Measurements from ENCODE around the gene UMPS. TPM values are rescaled to one million over a fixed set of nuclear protein-coding genes. Genes with fewer than 3 reads are reported as not detected.

The UMPS gene
- 50.4 and 62.9 TPM in 2 replicates for total RNA-seq (2014; rRNA removed; shearing (Covaris generic))

GRCh38 chr3:124730129-124730940 lies at the start of gene UMPS:
Gene UMPS, plus strand, starts transcription at chr3:124730452. Its CDS starts 20 bp downstream, at chr3:124730472.
- H3K27me3 ChIP-seq: no peaks in the 10 kb centered on the region
- peaks cover 5% of the 10 kb centered on the region for H3K36me3 ChIP-seq
- no peaks in the 10 kb centered on the region for H3K4me1 ChIP-seq
- peak within 1 kb of the TSS; percentile 85 for H3K27ac ChIP-seq
- DNase-seq: peak; percentile 90
- H3K4me3 ChIP-seq: peak within 1 kb of the TSS; percentile 97
- no peaks in the 10 kb centered on the region for H3K9me3 ChIP-seq (replicated peaks)

DNA sequence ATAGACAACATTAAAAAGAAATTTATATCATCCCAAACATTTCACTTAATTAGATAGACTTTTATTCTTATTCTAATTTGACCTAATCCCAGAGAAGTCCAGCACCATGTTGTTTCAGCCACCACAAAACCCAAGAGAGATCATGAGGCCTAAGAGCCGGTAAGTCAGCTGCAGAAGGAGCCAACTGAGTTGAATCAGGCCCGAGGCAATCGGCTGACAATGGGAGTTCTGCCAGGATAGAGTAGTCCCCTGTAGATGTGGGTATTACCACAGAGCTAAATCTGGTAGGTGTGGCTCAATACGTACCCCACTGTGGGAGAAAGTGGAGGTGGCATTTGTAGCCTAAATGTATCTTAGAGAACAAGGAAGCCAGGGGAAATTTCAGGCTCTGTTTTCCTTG lies 49.7 kb upstream of the UMPS start:
- H3K4me3 ChIP-seq: no peak overlapping the region
- no peaks in the 10 kb centered on the region for H3K9me3 ChIP-seq (replicated peaks)
- H3K36me3 ChIP-seq: no peaks in the 10 kb centered on the region
- no peak for DNase-seq
- H3K4me1 ChIP-seq: no peaks in the 10 kb centered on the region
- H3K27ac ChIP-seq: no peak overlapping the region
- no peaks in the 10 kb centered on the region for H3K27me3 ChIP-seq

DNA sequence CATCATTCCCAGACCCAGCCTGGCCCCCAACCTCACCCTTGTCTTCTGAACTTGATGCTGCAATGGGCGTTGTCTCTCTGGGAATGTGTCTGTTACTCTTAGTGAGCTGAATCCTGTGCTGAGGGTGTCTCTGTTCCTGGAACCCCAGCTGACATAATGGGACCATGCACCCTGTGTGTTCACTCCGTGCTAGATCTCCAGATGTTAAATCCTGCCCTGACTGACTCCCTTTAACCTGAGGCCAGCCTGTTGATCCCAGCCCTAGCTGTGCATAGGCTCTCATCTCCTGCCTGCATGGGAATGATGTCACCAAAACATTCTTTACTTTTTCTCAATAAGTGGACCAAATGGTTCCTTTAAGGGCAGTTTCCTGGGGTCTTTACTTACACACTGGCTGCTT lies 48.0 kb upstream of the UMPS start:
- DNase-seq: no peak
- H3K4me1 ChIP-seq: no peaks in the 10 kb centered on the region
- no peaks in the 10 kb centered on the region for H3K27me3 ChIP-seq
- no peak overlapping the region for H3K4me3 ChIP-seq
- no peak overlapping the region for H3K27ac ChIP-seq
- no peaks in the 10 kb centered on the region for H3K9me3 ChIP-seq (replicated peaks)
- H3K36me3 ChIP-seq: no peaks in the 10 kb centered on the region

DNA sequence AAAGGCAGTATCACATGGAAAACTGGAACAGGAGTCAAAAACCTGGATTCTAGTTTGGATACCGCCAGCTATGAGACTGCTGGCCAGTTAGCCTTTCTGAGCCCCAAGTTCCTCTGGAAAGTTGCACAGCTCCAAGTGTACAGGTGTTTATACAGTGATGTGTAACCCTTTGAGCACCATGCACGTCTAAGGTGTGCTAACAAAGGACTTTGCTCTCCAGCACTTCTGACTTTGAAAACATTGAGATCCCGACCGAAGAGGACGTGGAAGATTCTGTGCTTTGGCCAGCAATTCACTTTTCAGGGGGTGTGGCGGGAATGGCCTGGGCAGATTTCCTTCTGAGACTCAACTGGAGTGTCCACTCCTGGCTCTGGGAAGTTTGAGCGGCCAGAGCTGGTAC lies 45.8 kb upstream of the UMPS start:
- DNase-seq: no peak

GRCh38 chr3:124685067-124685466 lies 45.2 kb upstream of the UMPS start:
- no peaks in the 10 kb centered on the region for H3K4me1 ChIP-seq
- no peaks in the 10 kb centered on the region for H3K36me3 ChIP-seq
- DNase-seq: no peak
- no peaks in the 10 kb centered on the region for H3K27me3 ChIP-seq
- H3K4me3 ChIP-seq: no peak overlapping the region
- H3K27ac ChIP-seq: no peak overlapping the region
- H3K9me3 ChIP-seq (replicated peaks): no peaks in the 10 kb centered on the region

More for the DNA sequence above, 45.8 kb upstream of the UMPS start:
- Histone ChIP-seq H3K36me3 (no peaks in the 10 kb centered on the region), H3K27me3 (no peaks in the 10 kb centered on the region), H3K27ac (no peak overlapping the region), H3K4me1 (no peaks in the 10 kb centered on the region), H3K4me3 (no peak overlapping the region), H3K9me3 (replicated peaks) (no peaks in the 10 kb centered on the region)

- Histone ChIP-seq H3K27ac (no peak overlapping the region), H3K4me3 (no peak overlapping the region)
- no peak for DNase-seq
These were observed 44.8 kb upstream of the UMPS start for GRCh38 chr3:124685481-124685880.

DNA sequence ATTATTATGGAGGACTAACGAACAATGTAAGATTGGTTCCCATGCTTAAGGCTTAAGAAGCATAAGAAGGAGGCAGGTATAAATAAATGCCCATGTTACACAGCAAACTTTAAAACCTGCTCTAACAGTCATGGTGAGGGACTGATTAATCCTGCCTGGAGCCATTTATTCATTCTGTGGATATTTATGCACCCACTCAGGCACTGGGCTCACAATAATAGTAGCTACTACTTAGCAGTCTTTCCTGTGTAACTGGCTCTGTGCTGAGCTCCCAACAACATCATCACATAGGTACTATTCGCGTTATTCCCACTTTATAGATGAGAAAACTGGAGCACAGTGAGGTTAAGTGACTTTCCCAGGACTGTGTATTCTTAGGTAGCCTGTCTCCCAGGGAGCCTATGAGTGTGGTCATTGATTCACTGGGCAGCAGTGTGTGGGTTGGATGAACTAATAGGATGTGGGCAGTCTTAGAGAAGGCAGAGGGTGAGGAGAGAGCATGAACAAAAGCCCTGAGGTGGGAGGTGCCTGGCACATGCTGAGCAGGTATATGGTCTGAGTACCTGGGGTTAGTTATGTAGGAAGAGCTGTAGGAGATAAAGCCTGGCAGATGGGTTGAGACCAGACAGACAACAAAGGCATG lies 44.1 kb upstream of the UMPS start:
- DNase-seq: no peak
- Histone ChIP-seq H3K9me3 (replicated peaks) (no peaks in the 10 kb centered on the region), H3K36me3 (no peaks in the 10 kb centered on the region), H3K4me3 (no peak overlapping the region), H3K27me3 (no peaks in the 10 kb centered on the region), H3K27ac (no peak overlapping the region), H3K4me1 (no peaks in the 10 kb centered on the region)

More at GRCh38 chr3:124685481-124685880, 44.8 kb upstream of the UMPS start:
- H3K36me3 ChIP-seq: no peaks in the 10 kb centered on the region
- H3K9me3 ChIP-seq (replicated peaks): no peaks in the 10 kb centered on the region
- H3K4me1 ChIP-seq: no peaks in the 10 kb centered on the region
- no peaks in the 10 kb centered on the region for H3K27me3 ChIP-seq

GRCh38 chr3:124688581-124689454 lies 41.4 kb upstream of the UMPS start:
- H3K9me3 ChIP-seq (replicated peaks): no peaks in the 10 kb centered on the region
- H3K4me1 ChIP-seq: no peaks in the 10 kb centered on the region; the same call in 1 of the 2 replicates
- DNase-seq: peak; percentile 73 to 87
- H3K4me3 ChIP-seq: no peak overlapping the region
- no peak overlapping the region for H3K27ac ChIP-seq
- no peaks in the 10 kb centered on the region for H3K27me3 ChIP-seq
- H3K36me3 ChIP-seq: no peaks in the 10 kb centered on the region

GRCh38 chr3:124691599-124691998 lies 38.7 kb upstream of the UMPS start:
- H3K4me3 ChIP-seq: no peak overlapping the region
- H3K27me3 ChIP-seq: no peaks in the 10 kb centered on the region
- no peaks in the 10 kb centered on the region for H3K36me3 ChIP-seq
- no peaks in the 10 kb centered on the region; the same call in 1 of the 2 replicates for H3K4me1 ChIP-seq
- no peak overlapping the region for H3K27ac ChIP-seq
- H3K9me3 ChIP-seq (replicated peaks): no peaks in the 10 kb centered on the region
- peak in 1 of 2 experiments; percentile 28 for DNase-seq

DNA sequence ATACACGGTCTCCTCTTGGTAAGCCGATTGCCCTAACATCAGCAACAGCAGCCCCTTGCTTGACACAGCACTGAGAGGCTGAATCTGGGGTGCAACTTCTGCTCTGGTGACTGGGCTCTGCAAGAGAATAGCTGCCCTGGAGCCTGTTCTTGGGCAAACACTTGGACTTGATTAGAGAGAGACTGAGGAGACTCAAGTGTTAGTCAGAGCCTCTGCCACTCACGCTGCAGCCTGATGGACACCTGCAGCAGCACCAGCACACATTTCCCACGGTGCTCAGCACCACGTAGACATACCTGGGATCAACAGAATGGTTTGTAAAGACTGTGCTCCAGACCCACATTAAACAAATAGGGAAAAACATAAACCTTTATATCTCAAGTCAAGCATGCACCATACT lies 35.8 kb upstream of the UMPS start:
- Histone ChIP-seq H3K27ac (no peak overlapping the region), H3K4me3 (no peak overlapping the region), H3K9me3 (replicated peaks) (no peaks in the 10 kb centered on the region), H3K27me3 (no peaks in the 10 kb centered on the region), H3K4me1 (no peaks in the 10 kb centered on the region; the same call in 1 of the 2 replicates), H3K36me3 (no peaks in the 10 kb centered on the region)
- no peak for DNase-seq

- Histone ChIP-seq H3K27me3 (no peaks in the 10 kb centered on the region), H3K4me3 (no peak overlapping the region), H3K36me3 (no peaks in the 10 kb centered on the region), H3K4me1 (peaks cover 3% of the 10 kb centered on the region; the same call in 1 of the 2 replicates), H3K27ac (no peak overlapping the region), H3K9me3 (replicated peaks) (no peaks in the 10 kb centered on the region)
- no peak for DNase-seq
These were observed 34.9 kb upstream of the UMPS start for GRCh38 chr3:124695369-124695768.

DNA sequence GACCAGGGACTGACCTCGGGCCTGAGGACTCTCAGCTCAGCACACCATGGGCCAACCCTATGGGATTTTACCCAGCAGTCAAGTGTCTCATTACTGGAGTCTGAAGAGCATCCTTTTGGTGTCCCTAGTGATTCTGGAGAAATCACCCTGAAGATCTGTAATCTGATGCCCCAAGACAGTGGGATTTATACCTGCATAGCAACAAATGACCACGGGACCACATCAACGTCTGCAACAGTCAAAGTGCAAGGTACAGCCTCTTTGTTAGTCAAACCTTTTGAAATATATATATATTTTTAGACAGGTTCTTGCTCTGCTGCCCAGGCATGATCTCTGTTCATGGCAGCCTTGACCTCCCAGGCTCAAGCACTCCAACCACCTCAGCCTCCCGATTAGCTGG lies 34.2 kb upstream of the UMPS start:
- no peaks in the 10 kb centered on the region for H3K9me3 ChIP-seq (replicated peaks)
- no peak overlapping the region for H3K4me3 ChIP-seq
- no peaks in the 10 kb centered on the region for H3K27me3 ChIP-seq
- DNase-seq: no peak
- H3K4me1 ChIP-seq: peaks cover 3% of the 10 kb centered on the region; the same call in 1 of the 2 replicates
- H3K27ac ChIP-seq: no peak overlapping the region
- H3K36me3 ChIP-seq: no peaks in the 10 kb centered on the region

- Histone ChIP-seq H3K4me3 (no peak overlapping the region), H3K27ac (no peak overlapping the region), H3K4me1 (peaks cover 3% of the 10 kb centered on the region; the same call in 1 of the 2 replicates), H3K27me3 (no peaks in the 10 kb centered on the region), H3K36me3 (no peaks in the 10 kb centered on the region), H3K9me3 (replicated peaks) (no peaks in the 10 kb centered on the region)
- DNase-seq: no peak
These were observed 33.0 kb upstream of the UMPS start for GRCh38 chr3:124697302-124697701.

GRCh38 chr3:124698030-124698770 lies 32.1 kb upstream of the UMPS start:
- peaks cover 3% of the 10 kb centered on the region; the same call in 1 of the 2 replicates for H3K4me1 ChIP-seq
- H3K9me3 ChIP-seq (replicated peaks): no peaks in the 10 kb centered on the region
- H3K36me3 ChIP-seq: no peaks in the 10 kb centered on the region
- DNase-seq: no peak
- H3K27me3 ChIP-seq: no peaks in the 10 kb centered on the region
- H3K4me3 ChIP-seq: no peak overlapping the region
- no peak overlapping the region for H3K27ac ChIP-seq
